NCI-H2029 (cell line): ENCODE data around the gene POLD2.

Experiments
- DNase-seq: peaks from one replicate; lab custom pipeline; 2025; lab: John Stamatoyannopoulos, UW

The POLD2 gene

DNA sequence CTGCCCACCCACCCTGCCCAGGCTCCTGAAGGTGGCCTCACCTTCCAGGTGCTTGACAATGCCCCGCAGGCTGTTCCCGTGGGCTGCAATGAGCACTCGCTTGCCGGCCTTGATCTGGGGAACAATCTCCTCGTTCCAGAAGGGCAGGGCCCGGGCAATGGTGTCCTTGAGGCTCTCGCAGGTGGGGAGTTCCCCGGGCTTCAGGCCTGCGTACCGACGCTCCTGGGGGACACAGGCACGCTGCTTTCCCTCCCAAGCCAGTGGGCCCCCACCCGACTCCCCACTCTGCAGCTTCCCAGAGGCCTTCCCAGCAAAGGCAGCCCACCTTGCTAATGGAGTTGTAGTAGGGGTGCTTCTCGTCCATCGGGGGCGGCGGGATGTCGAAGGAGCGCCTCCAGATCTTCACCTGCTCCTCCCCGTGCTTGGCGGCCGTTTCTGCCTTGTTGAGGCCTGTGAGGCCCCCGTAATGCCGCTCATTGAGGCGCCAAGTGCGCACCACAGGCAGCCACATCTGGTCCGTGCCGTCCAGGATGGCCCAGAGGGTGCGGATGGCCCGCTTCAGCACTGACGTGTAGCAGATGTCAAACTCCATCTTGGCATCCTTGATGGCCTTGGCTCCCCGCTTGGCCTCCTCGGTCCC lies 58.4 kb downstream of the POLD2 start:
- DNase-seq, result no peak
